ENCODE data around the gene ZNF407.

Gene ZNF407

GRCh38 chr18:74626049-74626874 is 28.6 kb downstream of the ZNF407 start:
- no peak for DNase-seq (ENCODE audit: low read depth in 2 of 3, low spot score in 2 of 3)

- DNase-seq (ENCODE audit: low read depth in 2 of 3, low spot score in 2 of 3), result no peak
Measured at GRCh38 chr18:74630804-74631203, 33.1 kb downstream of the ZNF407 start.

GRCh38 chr18:74631212-74631611 is 33.5 kb downstream of the ZNF407 start:
- DNase-seq (ENCODE audit: low read depth in 2 of 3, low spot score in 2 of 3), result no peak

GRCh38 chr18:74631623-74632350 is 34.1 kb downstream of the ZNF407 start:
- no peak for DNase-seq (ENCODE audit: low read depth in 2 of 3, low spot score in 2 of 3)

DNA sequence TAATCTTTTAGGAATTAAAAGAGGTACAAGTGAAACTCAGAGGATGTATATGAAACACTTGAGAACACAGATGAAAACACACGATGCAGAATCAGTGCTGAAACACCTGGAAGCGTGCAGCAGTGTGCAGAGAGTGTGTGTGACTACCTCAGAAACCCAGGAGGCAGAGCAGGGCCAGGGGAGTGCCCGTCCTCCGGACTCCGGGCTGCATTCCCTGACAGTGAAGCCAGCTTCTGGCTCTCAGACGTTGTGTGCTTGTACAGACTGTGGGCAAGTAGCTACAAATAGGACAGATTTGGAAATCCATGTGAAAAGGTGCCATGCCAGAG is 34.6 kb downstream of the ZNF407 start:
- no peak for DNase-seq (ENCODE audit: low read depth in 2 of 3, low spot score in 2 of 3)

DNA sequence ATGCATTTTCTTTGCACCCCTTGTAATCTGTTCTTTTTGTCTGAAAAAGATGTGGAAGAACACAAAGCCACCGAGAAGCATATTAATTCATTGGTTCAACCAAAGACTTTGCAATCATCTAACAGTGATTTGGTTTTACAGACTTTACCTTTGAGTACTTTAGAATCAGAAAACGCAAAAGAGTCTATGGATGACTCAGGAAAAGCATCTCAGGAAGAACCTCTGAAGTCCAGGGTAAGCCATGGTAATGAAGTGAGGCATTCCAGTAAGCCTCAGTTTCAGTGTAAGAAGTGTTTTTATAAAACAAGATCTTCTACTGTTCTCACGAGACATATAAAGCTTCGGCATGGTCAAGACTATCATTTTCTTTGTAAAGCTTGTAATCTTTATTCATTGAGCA is 35.2 kb downstream of the ZNF407 start:
- no peak for DNase-seq (ENCODE audit: low read depth in 2 of 3, low spot score in 2 of 3)

DNA sequence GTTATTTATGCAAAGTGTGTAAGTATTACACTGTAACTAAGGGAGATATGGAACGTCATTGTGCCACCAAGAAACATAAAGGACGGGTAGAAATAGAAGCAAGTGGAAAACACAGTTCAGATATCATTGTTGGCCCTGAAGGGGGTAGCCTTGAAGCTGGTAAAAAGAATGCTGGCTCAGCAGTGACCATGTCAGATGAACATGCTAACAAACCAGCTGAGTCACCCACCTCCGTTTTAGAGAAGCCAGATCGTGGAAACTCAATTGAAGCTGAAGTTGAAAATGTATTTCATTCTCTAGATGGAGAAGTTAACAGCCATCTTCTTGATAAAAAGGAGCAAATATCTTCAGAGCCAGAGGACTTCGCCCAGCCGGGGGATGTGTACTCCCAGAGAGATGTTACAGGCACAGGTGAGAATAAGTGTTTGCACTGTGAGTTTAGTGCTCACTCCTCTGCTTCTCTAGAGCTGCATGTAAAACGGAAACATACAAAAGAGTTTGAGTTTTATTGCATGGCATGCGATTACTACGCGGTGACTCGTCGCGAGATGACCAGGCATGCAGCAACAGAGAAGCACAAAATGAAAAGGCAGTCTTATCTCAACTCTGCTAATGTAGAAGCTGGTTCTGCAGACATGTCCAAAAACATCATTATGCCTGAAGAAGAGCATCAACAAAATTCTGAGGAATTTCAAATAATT is 36.1 kb downstream of the ZNF407 start:
- no peak for DNase-seq (ENCODE audit: low read depth in 2 of 3, low spot score in 2 of 3)

DNA sequence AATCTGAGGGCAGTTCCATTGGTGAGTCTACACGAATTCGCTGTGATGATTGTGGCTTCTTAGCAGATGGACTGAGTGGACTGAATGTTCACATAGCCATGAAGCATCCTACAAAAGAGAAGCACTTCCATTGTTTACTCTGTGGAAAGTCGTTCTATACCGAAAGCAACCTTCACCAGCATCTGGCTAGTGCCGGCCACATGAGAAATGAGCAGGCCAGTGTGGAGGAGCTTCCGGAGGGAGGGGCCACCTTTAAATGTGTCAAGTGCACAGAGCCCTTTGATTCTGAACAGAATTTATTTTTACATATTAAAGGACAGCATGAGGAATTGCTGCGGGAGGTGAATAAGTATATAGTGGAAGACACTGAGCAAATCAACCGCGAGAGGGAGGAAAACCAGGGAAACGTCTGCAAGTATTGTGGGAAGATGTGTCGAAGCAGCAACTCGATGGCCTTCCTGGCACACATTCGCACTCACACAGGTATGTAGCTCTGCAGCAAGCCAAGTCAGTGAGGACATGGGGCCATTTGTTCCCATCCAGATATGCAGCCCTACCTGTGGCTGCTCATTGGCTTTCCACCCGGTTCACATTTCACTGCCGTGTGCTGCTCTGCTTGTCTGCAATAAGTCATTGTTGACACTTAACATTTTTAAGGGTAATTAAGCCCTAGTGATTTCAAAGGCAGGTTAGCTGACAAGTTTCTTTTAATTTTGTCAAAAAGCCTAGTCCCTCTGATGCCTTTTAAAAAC is 37.7 kb downstream of the ZNF407 start:
- DNase-seq (ENCODE audit: low read depth in 2 of 3, low spot score in 2 of 3), result no peak

- DNase-seq (ENCODE audit: low read depth in 2 of 3, low spot score in 2 of 3), result no peak
Measured at GRCh38 chr18:74637070-74637469, 39.4 kb downstream of the ZNF407 start.

DNA sequence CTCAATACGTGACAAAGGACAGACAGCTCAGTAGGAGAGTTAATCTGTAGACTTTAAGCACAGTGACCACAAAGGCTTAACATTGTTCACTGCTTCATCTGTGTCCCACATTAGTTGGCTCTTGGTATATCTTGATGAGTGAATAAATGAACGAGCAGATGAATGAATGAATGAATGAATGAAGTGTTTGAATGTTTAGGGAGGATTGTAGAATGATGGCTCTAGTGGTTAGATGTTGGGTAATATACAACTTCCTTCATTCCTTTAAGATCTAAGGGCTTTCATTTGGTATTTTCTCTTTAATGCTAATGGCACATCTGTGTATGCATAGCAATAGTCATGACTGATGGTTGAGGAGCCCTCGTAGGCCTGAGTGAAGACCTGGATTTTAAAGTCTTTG is 40.5 kb downstream of the ZNF407 start:
- no peak for DNase-seq (ENCODE audit: low read depth in 2 of 3, low spot score in 2 of 3)

- no peak for DNase-seq (ENCODE audit: low read depth in 2 of 3, low spot score in 2 of 3)
Measured at GRCh38 chr18:74644713-74645112, 47.0 kb downstream of the ZNF407 start.

GRCh38 chr18:74645679-74646078 is 48.0 kb downstream of the ZNF407 start:
- DNase-seq (ENCODE audit: low read depth in 2 of 3, low spot score in 2 of 3), result no peak

DNA sequence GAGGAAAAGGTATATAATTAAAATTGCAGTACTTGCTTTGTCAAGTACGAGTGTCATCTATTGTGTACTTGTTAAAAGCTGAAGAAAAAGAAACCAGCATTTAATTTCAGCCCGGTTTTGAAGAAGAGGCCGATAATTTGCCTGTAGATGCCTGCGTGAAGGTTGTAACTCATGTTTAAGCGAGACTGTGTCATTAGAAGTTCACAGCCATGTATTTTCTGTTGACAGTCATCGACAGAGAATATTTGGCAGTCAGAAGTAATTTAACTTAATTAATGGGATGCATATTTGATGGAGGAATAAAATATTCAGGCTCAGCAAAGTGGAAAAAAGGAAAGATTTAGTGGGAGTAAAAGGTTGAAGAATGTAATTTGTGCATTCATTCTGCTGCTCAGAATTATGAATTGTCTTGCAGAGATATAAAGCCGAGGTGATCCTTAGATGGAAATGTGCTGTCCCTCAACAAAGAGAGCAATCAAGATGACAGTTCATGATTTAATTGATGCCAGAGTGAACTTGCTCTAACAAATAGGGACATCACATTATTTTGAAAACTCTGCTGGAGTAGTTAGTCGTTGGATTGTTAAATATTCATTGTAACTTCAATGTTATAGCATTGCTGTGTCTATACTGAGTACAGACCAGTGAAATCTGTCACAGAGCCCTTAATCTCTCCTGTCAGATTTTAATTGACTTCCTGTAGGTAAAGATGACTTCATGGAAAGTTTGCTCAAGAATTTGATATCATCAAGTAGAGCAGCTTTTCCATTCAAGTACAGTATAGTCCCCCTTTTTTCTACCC is 53.9 kb downstream of the ZNF407 start:
- no peak for DNase-seq (ENCODE audit: low read depth in 2 of 3, low spot score in 2 of 3)

DNA sequence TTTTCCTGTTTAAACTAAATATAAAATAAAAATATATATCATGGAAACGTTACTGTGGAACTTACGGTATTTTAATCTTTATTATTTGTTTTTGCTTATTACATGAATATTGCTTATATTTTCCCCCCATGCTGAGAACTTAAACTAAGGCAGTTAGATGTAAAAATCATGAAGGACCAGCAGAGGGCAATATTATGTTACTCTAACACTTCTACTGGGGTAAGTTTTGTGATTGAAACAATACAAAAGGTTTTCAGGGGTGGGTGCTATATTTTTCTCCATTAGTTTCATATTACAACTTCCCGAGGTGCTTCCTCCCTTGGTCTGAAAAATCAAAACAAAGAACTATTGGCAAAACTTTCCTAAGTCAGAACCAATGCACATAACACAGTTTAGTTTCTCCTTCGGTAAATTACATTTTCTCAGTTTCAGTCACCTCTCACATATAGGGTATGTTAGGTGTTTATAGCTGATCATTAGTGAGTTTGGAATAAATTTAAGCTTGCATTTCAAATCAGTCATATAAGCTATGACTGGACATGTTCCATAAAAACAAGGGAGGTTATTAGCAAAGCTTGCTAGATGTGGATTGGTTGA is 54.8 kb downstream of the ZNF407 start:
- no peak for DNase-seq (ENCODE audit: low read depth in 2 of 3, low spot score in 2 of 3)

DNA sequence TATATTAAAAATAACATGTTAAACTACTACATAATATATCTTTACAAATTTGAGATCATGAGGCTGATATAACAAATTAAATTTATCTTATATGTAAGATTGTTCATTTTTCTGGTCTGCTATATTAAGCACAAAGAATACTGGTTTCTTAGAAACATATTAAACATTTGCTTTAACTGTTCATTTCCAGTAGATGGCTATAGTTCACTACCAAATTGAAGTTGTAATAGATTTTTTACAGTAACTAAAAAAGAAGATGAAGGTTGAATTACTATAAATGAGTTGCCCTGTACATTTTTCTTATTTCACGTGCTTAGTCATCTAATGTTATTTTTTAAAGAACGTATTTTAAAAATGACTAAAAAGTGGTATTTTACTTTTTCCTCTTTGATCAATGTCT is 57.0 kb downstream of the ZNF407 start:
- no peak for DNase-seq (ENCODE audit: low read depth in 2 of 3, low spot score in 2 of 3)

DNA sequence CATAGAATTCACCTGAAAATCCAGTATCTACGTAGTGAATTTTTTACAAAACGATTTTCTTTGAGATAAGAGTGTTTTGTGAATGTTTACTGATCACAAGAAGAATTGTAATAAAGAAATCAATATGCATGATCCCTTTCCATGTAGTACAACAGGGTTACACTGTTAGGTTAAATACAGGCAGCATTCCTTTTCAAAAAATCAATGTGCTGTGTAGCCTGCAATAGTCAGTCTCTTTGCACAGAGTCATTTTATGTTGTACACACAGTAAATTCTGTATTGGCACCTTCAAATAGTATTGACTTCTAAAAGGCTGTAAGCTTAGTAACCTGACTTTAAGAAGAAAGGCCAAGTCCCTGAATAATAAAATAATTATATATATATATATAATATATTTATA is 63.3 kb downstream of the ZNF407 start:
- no peak for DNase-seq (ENCODE audit: low read depth in 2 of 3, low spot score in 2 of 3)

GRCh38 chr18:74661691-74662090 is 64.0 kb downstream of the ZNF407 start:
- DNase-seq (ENCODE audit: low read depth in 2 of 3, low spot score in 2 of 3), result no peak

DNA sequence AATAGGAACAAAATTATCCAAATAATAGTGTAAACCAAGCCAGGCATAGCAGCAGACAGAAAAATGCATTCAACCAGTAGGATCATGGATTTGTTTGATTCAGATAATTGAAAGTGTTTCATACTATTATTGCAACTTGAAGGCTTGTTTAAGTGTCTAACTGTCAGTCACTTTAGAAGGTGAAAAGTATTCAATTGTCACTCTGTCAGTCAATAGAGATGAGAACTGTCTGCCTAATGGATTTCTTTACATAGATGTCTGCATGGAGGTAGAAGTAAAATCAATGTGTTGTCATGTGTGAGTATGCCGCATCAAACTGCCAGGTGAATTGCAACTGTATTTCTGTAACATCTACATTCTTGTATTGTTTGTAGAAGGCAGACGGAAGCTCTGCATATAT is 65.0 kb downstream of the ZNF407 start:
- DNase-seq (ENCODE audit: low read depth in 2 of 3, low spot score in 2 of 3), result no peak

- no peak for DNase-seq (ENCODE audit: low read depth in 2 of 3, low spot score in 2 of 3)
Measured at GRCh38 chr18:74665346-74665745, 67.7 kb downstream of the ZNF407 start.

DNA sequence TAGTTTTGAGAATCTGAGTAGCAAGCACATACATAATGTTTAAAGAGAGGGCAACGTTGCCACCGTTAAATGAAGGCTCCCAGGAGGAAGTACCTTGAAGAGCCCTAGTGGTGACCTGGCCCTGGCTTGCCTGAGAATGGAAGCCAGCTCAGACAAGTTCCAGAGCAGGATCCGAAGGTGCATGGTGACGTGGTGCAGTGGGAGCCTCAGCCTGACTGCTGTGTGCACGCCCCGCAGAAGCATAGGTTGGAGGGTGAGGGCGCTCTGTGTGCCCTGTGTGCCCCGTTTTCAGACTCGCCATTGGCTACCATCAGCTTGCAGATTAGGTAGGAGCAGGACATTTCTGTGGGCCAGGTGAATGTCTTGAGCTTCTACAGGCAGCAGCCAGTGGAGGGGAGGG is 68.2 kb downstream of the ZNF407 start:
- DNase-seq (ENCODE audit: low read depth in 2 of 3, low spot score in 2 of 3), result no peak

Measured in activated CD8-positive, alpha-beta memory T cell treated with anti-CD3 and anti-CD28 coated beads for 48 hours (primary cell).